HepG2 (cell line): Measurements from ENCODE around the gene ABCE1. TPM values are rescaled to one million over a fixed set of nuclear protein-coding genes. Genes with fewer than 3 reads are reported as not detected.

Source experiments
- ATRX ChIP-seq: sonication (generic); formaldehyde crosslinking; IDR thresholded peaks from 2 replicates; pipeline ENCODE4 v1.4.0; 2020; ENCODE audit warnings: missing genetic modification reagents, borderline replicate concordance
- CBX5 ChIP-seq: sonication (generic); formaldehyde crosslinking; IDR thresholded peaks from 2 replicates; pipeline ENCODE4 v1.4.0; 2020; ENCODE audit warnings: missing genetic modification reagents, borderline replicate concordance
- CENPT ChIP-seq: sonication (generic); formaldehyde crosslinking; IDR thresholded peaks from 2 replicates; pipeline ENCODE4 v1.8.0; 2022; ENCODE audit warnings: low read depth, mild to moderate bottlenecking, moderate library complexity, missing genetic modification reagents
- DDIT3 ChIP-seq: sonication (generic); formaldehyde crosslinking; IDR thresholded peaks from 2 replicates; pipeline ENCODE4 v1.4.0; 2020; ENCODE audit warnings: mild to moderate bottlenecking, missing genetic modification reagents
- DRAP1 ChIP-seq: IDR thresholded peaks from 2 replicates; pipeline ENCODE4 v1.6.1; 2016; ENCODE audit warnings: missing genetic modification reagents, missing compliant biosample characterization
- GATA4 ChIP-seq: sonication (generic); IDR thresholded peaks from 2 replicates; pipeline ENCODE4 v1.6.1; 2016; ENCODE audit warnings: antibody characterized with exemption, low read depth, borderline replicate concordance
- GATAD2A ChIP-seq: IDR thresholded peaks from 2 replicates; pipeline ENCODE4 v1.6.1; 2016
- ISL2 ChIP-seq: sonication (generic); formaldehyde crosslinking; IDR thresholded peaks from 2 replicates; pipeline ENCODE4 v1.5.0; 2020; ENCODE audit warnings: missing genetic modification reagents
- REL ChIP-seq: sonication (generic); formaldehyde crosslinking; conservative IDR thresholded peaks from 2 replicates; pipeline ENCODE4 v1.8.0; 2022; ENCODE audit warnings: mild to moderate bottlenecking, missing genetic modification reagents, moderate library complexity
- RXRA ChIP-seq: sonication (generic); formaldehyde crosslinking; IDR thresholded peaks from 2 replicates; pipeline ENCODE4 v1.5.1; 2020; ENCODE audit warnings: missing genetic modification reagents
- TCF12 ChIP-seq, 2 experiments: fragments of 450-650 bp in 1 of 2; sonication (generic) in 1 of 2; formaldehyde crosslinking in 1 of 2; IDR thresholded peaks; 2 replicates each; pipeline versions ENCODE4 v1.6.1 to v1.8.0; 2017 to 2022; ENCODE audit warnings: antibody characterized with exemption in 1 of 2, mild to moderate bottlenecking in 1 of 2, missing genetic modification reagents in 1 of 2, moderate library complexity in 1 of 2
- USF2 ChIP-seq, 2 experiments: sonication (generic) in 1 of 2; formaldehyde crosslinking in 1 of 2; IDR thresholded peaks; 2 replicates each; pipeline versions ENCODE4 v1.5.1 to v1.6.1; 2011 to 2020; ENCODE audit warnings: borderline replicate concordance in 1 of 2, low read depth in 1 of 2, low read length in 1 of 2, mild to moderate bottlenecking in 1 of 2, missing genetic modification reagents in 1 of 2, moderate library complexity in 1 of 2
- ZBTB42 ChIP-seq: sonication (generic); formaldehyde crosslinking; IDR thresholded peaks from 2 replicates; pipeline ENCODE4 v1.5.0; 2020; ENCODE audit warnings: mild to moderate bottlenecking, missing genetic modification reagents
- ZNF354B ChIP-seq: sonication (generic); formaldehyde crosslinking; IDR thresholded peaks from 2 replicates; pipeline ENCODE4 v1.8.0; 2022; ENCODE audit warnings: mild to moderate bottlenecking, missing genetic modification reagents
- ZNF547 ChIP-seq: sonication (generic); formaldehyde crosslinking; IDR thresholded peaks from 2 replicates; pipeline ENCODE4 v1.5.1; 2020; ENCODE audit warnings: mild to moderate bottlenecking, missing genetic modification reagents
- ZNF556 ChIP-seq: sonication (generic); formaldehyde crosslinking; IDR thresholded peaks from 2 replicates; pipeline ENCODE4 v1.4.0; 2020; ENCODE audit warnings: mild to moderate bottlenecking, missing genetic modification reagents, borderline replicate concordance
- ZNF616 ChIP-seq: sonication (generic); formaldehyde crosslinking; IDR thresholded peaks from 2 replicates; pipeline ENCODE4 v1.5.0; 2020; ENCODE audit warnings: low read depth, mild to moderate bottlenecking, missing genetic modification reagents
- ZNF629 ChIP-seq: sonication (generic); formaldehyde crosslinking; conservative IDR thresholded peaks from 2 replicates; pipeline ENCODE4 v1.5.0; 2020; ENCODE audit warnings: missing genetic modification reagents
- ZNF768 ChIP-seq: sonication (generic); formaldehyde crosslinking; IDR thresholded peaks from 2 replicates; pipeline ENCODE4 v1.4.0; 2020; ENCODE audit warnings: missing genetic modification reagents
- ZNF772 ChIP-seq: sonication (generic); formaldehyde crosslinking; IDR thresholded peaks from 2 replicates; pipeline ENCODE4 v1.5.0; 2020; ENCODE audit warnings: mild to moderate bottlenecking, missing genetic modification reagents
- polyA plus RNA-seq, 8 experiments: library from polyadenylated mRNA; depleted of rRNA in 3 of 8; stranded (reverse) in 7 of 8; unstranded in 1 of 8; fragments of >200 nt; fragmentation: Illumina TruSeq in 4 of 8; extraction: Trizol in 4 of 8; gene quantifications; 2 replicates each; pipeline versions ENCODE4 v1.2.1 to v1.2.3, GENCODE V29; 2011 to 2016; ENCODE audit warnings: low read depth in 4 of 8, missing spikeins in 1 of 8, mixed read lengths in 1 of 8; ENCODE audit not compliant: insufficient read depth in 1 of 8
- total RNA-seq, 5 experiments: library from RNA; depleted of rRNA; stranded (reverse); fragments of >200 nt; fragmentation: Illumina TruSeq; extraction: Trizol; gene quantifications; 2 replicates each; pipeline ENCODE4 v1.2.3, GENCODE V29; 2016; ENCODE audit warnings: low read depth in 1 of 5
- TF ChIP-seq, protein P1 (sequence below): sonication (generic); formaldehyde crosslinking; IDR thresholded peaks from 2 replicates; pipeline ENCODE4 v1.4.0; 2020; ENCODE audit warnings: mild to moderate bottlenecking, missing genetic modification reagents

Gene ABCE1
- total and polyA plus RNA-seq, 2 of the 13 experiments (the other 11 are each of a cell fraction or from before 2014, with no cell fraction given), result 50.8 to 139 TPM

- peak; percentile 92; the same call in 1 of the 2 replicates for TF ChIP-seq ZNF772
- TF ChIP-seq GATAD2A (CRISPR knock-in tag), result peak; percentile 44
- peak; percentile 74 for TF ChIP-seq REL (CRISPR knock-in tag)
- TF ChIP-seq, protein P1, sequence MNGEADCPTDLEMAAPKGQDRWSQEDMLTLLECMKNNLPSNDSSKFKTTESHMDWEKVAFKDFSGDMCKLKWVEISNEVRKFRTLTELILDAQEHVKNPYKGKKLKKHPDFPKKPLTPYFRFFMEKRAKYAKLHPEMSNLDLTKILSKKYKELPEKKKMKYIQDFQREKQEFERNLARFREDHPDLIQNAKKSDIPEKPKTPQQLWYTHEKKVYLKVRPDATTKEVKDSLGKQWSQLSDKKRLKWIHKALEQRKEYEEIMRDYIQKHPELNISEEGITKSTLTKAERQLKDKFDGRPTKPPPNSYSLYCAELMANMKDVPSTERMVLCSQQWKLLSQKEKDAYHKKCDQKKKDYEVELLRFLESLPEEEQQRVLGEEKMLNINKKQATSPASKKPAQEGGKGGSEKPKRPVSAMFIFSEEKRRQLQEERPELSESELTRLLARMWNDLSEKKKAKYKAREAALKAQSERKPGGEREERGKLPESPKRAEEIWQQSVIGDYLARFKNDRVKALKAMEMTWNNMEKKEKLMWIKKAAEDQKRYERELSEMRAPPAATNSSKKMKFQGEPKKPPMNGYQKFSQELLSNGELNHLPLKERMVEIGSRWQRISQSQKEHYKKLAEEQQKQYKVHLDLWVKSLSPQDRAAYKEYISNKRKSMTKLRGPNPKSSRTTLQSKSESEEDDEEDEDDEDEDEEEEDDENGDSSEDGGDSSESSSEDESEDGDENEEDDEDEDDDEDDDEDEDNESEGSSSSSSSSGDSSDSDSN (CRISPR knock-in tag), result peak; percentile 86
- no peak for TF ChIP-seq ZNF629 (CRISPR knock-in tag)
- TF ChIP-seq RXRA (CRISPR knock-in tag), result peak; percentile 75
- TF ChIP-seq ISL2, result peak; percentile 72
- peak; percentile 53; the same call in 1 of the 2 replicates for TF ChIP-seq GATA4
- TF ChIP-seq USF2 (IDR thresholded peaks at IDR 0.05; ENCODE audit: low read depth, low read length), result no peak
- TF ChIP-seq USF2 (CRISPR knock-in tag; IDR thresholded peaks at IDR 0.05; ENCODE audit: borderline replicate concordance), result no peak
- TF ChIP-seq DDIT3 (CRISPR knock-in tag), result no peak
- TF ChIP-seq DRAP1 (CRISPR knock-in tag), result peak; percentile 82
- TF ChIP-seq ZNF556 (CRISPR knock-in tag), result peak; percentile 91
- TF ChIP-seq ZNF768 (CRISPR knock-in tag), result peak; percentile 64
- no peak for TF ChIP-seq ZBTB42 (CRISPR knock-in tag)
- no peak for TF ChIP-seq ATRX
- TF ChIP-seq ZNF547 (CRISPR knock-in tag), result peak; percentile 93
- TF ChIP-seq CBX5 (CRISPR knock-in tag), result peak; percentile 60; the same call in 1 of the 2 replicates
- peak; percentile 69; the same call in 1 of the 2 replicates for TF ChIP-seq ZNF616 (CRISPR knock-in tag)
- TF ChIP-seq CENPT, result no peak
- no peak for TF ChIP-seq ZNF354B
- TF ChIP-seq TCF12 (IDR thresholded peaks at IDR 0.05), result no peak
- TF ChIP-seq TCF12 (CRISPR knock-in tag; IDR thresholded peaks at IDR 0.05), result no peak
Measured at GRCh38 chr4:145097821-145098674, at the start of gene ABCE1, which contains the start of gene ANAPC10 (continued).
